AG09319 (cell line): ENCODE results near the gene ENDOD1.
"Not testable (repeated sequence)": the region's sequence is repeated elsewhere in the genome, so short reads cannot be mapped to it uniquely, and the experiment has no call there.

Experiments
- DNase-seq: peaks from one replicate; pipeline ENCODE4 v3.0.0-alpha.2; 2010; ENCODE audit warnings: low read depth; ENCODE audit errors: extremely low read depth
- TF ChIP-seq, protein P1 (sequence below): IDR thresholded peaks from 2 replicates; pipeline ENCODE4 v1.5.1; 2011; ENCODE audit warnings: low read depth, mild to moderate bottlenecking, inconsistent platforms, low read length, moderate library complexity

Gene ENDOD1

DNA sequence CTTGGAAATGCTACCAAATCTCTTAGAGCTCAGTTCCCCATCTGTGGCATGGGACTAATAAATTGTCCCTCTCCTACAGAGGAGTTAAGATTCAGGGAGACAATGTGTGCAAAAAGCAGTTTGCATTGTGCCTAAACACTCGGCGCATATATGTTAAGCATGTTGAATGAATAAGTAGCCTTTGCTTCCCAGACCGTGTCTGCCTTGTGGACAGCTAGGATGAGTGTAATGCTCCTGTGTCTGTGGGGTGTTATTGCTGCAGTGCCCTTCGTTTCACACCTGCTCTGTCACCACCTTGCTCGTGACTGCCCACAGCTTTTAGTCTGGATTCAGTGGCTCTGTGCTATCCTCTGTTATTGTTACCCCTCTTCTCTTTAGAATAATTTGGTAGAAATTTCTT lies 14.1 kb downstream of the ENDOD1 start:
- TF ChIP-seq, protein P1, sequence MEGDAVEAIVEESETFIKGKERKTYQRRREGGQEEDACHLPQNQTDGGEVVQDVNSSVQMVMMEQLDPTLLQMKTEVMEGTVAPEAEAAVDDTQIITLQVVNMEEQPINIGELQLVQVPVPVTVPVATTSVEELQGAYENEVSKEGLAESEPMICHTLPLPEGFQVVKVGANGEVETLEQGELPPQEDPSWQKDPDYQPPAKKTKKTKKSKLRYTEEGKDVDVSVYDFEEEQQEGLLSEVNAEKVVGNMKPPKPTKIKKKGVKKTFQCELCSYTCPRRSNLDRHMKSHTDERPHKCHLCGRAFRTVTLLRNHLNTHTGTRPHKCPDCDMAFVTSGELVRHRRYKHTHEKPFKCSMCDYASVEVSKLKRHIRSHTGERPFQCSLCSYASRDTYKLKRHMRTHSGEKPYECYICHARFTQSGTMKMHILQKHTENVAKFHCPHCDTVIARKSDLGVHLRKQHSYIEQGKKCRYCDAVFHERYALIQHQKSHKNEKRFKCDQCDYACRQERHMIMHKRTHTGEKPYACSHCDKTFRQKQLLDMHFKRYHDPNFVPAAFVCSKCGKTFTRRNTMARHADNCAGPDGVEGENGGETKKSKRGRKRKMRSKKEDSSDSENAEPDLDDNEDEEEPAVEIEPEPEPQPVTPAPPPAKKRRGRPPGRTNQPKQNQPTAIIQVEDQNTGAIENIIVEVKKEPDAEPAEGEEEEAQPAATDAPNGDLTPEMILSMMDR: no peak
- DNase-seq: no peak

DNA sequence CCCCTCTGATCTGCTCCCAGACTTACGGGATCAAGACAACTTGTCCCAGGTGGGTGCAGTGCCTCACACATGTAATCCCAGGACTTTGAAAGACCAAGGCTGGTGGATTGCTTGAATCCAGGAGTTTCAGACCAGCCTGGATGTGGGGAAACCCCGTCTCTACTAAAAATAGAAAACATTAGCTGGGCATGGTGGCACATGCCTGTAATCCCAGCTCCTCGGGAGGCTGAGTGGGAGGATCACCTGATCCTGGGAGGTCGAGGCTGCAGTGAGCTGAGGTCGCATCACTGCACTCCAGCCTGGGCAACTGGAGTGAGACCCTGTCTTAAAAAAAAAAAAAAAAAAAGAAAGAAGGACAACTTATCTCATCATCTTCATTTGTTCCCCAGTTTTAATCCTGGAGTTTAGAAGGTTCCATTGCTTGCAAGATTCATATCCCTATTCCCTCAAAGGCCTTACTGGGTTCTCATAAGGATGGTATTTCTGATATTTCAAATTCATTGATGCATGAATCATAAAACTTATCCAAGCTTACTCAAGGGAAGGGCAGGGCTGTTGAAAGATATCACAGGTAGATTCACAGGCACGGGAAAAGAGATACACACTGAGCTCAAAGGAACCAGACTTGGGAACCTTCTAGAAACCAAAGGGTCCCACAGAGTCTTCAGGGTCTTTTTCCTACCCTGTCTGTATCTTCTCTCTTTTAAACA lies 14.6 kb downstream of the ENDOD1 start:
- DNase-seq: no peak
- TF ChIP-seq, protein P1: no peak

DNA sequence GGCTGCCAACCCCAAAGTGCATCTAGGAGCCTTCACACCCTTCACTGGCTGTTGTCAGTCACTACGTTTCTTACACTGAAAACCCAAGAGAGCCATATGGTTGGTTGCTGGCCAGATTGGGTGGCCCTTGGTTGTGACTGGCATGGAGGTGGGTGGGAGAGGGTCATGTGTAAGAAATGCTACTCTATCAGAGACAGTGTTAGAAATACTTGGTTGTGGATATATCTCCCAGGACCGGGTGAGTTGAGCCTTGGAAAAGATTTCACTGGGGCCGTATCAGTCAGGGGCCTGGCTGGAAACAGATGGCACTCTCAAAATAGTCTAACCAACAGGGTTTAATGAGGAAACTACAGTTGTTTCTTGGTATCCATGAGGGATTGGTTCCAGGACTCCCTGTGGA lies 15.2 kb downstream of the ENDOD1 start:
- TF ChIP-seq, protein P1: no peak
- no peak for DNase-seq

DNA sequence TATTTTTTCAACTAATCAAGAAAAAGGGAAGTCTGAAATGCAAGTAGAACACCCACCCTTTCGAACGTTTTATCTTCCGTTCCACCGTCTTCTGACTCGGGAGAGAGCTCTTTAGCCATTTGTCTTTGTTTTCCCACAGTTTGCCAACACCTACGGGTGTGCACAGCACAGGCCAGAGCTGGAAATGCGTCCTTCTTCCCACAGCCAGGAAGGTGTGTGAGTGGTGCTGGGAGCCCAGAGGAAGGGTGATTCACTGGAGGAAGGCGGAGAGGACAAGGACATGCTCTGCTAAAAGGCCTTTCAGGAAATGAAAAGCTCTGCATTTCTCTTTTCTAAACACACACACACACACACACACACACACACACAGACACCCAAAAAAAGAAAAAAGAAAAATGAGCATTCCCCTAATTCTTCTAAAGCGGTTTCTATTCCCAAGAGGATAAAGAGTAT lies 18.5 kb downstream of the ENDOD1 start:
- TF ChIP-seq, protein P1: no peak
- DNase-seq: no peak

DNA sequence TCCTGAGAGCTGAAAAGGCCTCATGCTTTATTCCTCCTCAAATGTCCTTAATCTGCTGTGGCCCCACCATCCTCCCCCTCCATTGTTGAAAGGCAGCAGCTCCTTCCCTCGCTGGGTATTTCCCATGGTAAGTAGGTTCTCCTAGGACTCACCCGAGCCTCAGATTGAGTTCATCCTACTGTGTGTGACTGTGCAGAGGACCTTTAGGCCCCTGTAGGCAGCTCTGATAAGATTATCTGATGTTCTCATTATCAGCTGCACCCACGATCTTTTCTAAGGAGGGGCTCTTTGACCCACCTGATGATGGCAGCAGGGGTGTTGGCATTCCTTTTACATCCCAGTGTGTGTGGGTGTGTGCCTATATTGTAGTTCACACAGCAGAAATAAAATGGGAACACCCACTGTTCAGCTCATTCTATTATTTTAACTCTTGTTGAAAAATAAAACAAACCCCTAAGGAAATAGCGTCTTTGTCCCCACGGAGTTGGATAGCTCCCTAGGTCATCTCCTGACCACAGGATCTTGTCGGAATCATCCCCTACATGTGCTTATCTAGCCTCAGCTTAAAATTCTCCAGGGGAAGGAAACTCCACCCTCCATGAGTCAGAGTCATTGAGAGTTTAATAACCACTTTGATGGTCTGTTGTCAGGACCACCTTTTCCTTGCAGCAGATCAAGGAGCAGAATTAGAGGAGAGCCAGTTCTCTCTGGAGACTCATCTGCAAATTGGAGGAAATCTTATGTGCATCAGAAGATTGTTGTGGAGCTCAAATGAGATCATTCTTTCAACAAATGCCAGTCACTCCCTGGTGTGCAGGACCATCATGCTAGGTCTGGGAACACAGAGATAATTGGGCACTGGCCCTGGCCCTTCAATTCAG lies 19.3 kb downstream of the ENDOD1 start:
- DNase-seq: no peak
- TF ChIP-seq, protein P1: no peak

DNA sequence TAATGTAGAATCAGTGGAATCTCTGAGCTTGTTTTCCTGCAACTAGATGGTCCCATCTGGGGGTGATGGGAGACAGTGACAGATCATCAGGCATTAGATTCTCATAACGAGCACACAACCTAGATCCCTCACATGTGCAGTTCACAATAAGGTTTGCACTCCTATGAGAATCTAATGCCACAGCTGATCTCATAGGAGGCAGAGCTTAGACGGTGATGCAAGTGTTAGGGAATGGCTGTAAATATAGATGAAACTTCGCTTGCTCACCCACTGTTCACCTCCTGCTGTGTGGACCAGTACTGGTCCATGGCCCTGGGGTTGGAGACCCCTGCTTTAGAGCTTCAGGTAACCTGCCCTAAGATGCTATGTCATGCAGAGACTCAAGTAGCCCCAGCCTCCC lies 21.8 kb downstream of the ENDOD1 start:
- not testable (repeated sequence) for DNase-seq

DNA sequence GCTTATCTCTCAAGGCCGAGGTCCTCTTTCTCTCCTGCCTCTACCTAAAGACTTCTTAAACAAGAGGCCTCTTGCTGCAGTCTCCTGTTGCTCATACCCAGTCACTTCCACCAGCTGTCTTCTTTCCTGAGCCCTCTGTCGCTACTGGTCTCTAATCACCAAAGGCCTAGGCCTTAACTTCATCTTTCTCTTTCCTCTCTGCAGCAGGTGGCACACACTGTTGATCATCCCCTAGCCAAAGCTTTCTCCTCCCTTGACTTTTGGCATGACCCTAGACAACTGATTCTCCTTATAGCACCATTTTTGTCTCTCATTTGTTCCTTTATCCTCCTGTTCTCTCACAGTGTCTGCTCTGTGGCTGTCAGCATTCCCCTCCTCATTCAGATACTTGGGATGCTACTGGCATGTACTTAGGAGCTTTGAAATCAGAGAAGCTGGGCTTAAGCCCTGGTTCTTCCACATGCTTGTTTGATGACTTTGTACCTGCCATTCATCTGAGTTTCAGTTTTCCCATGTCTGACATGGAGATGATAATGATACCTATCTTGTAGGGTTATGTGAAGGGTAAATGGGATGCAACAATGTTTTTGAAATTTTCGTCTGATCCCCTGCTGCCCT lies 22.4 kb downstream of the ENDOD1 start:
- TF ChIP-seq, protein P1: no peak
- DNase-seq: no peak
